ENCODE data around the gene RNASEL. TPM values are rescaled to one million over a fixed set of nuclear protein-coding genes. Genes with fewer than 3 reads are reported as not detected.
"Not testable (repeated sequence)": the region's sequence is repeated elsewhere in the genome, so short reads cannot be mapped to it uniquely, and the experiment has no call there.

The RNASEL gene
- total RNA-seq, 1 donor from 2014 or later: 11.1 TPM

- Mint-ChIP-seq H3K4me1 (peaks cover 52% of the 10 kb centered on the region), H3K36me3 (ENCODE audit: low read depth) (no peaks in the 10 kb centered on the region), H3K9me3 (no peaks in the 10 kb centered on the region), H3K27me3 (no peaks in the 10 kb centered on the region), H3K4me3 (peak overlapping the region; percentile 17), H3K27ac (peak overlapping the region; percentile 51)
- intact Hi-C loops (cut with micrococcal nuclease): loop anchor here (2.0 kb wide), 1 partner anchor 17 kb away; no protein-coding TSS in a partner anchor
- ChIA-PET POLR2A (interaction anchor here (0.6 to 1.5 kb wide), 3 partner anchors 9 to 493 kb away, joined by 3 read pairs; no protein-coding TSS in a partner anchor), CTCF (interaction anchor here (1.2 kb wide), 1 partner anchor 151 kb away, joined by 3 read pairs; no protein-coding TSS in a partner anchor)
- TF ChIP-seq CTCF (IDR thresholded peaks at IDR 0.05): no peak
- ATAC-seq (ENCODE audit: low read depth): peak; percentile 61
- peak; percentile 24 for DNase-seq
Observed at GRCh38 chr1:182633657-182634281, 44.7 kb upstream of the RNASEL start.

- ChIA-PET CTCF (interaction anchor here (1.2 kb wide), 1 partner anchor 151 kb away, joined by 3 read pairs; no protein-coding TSS in a partner anchor), POLR2A (interaction anchor here (1.2 to 1.5 kb wide), 2 partner anchors 10 kb away, joined by 3 read pairs; no protein-coding TSS in a partner anchor)
- no peak for TF ChIP-seq CTCF (IDR thresholded peaks at IDR 0.05)
- H3K36me3 Mint-ChIP-seq (ENCODE audit: low read depth): no peaks in the 10 kb centered on the region
- no peak overlapping the region for H3K27ac Mint-ChIP-seq
- H3K9me3 Mint-ChIP-seq: no peaks in the 10 kb centered on the region
- no peak for DNase-seq
- H3K27me3 Mint-ChIP-seq: no peaks in the 10 kb centered on the region
- intact Hi-C loops (cut with micrococcal nuclease): loop anchor here (2.0 kb wide), 1 partner anchor 16 kb away; no protein-coding TSS in a partner anchor
- peaks cover 52% of the 10 kb centered on the region for H3K4me1 Mint-ChIP-seq
- ATAC-seq (ENCODE audit: low read depth): no peak
- H3K4me3 Mint-ChIP-seq: no peak overlapping the region
Observed at GRCh38 chr1:182633031-182633430, 44.0 kb upstream of the RNASEL start.

- POLR2A ChIA-PET: interaction anchor here (0.7 kb wide), 2 partner anchors 9 to 44 kb away, joined by 3 read pairs; no protein-coding TSS in a partner anchor
- H3K27me3 Mint-ChIP-seq; DNase-seq; H3K9me3 Mint-ChIP-seq; ATAC-seq (ENCODE audit: low read depth); H3K36me3 Mint-ChIP-seq (ENCODE audit: low read depth); CTCF ChIA-PET: not testable (repeated sequence)
- peak overlapping the region; percentile 64 for H3K27ac Mint-ChIP-seq
- intact Hi-C loops (cut with micrococcal nuclease): loop anchor here (2.0 kb wide), 1 partner anchor 16 kb away; no protein-coding TSS in a partner anchor
- peaks cover 52% of the 10 kb centered on the region for H3K4me1 Mint-ChIP-seq
- peak overlapping the region; percentile 69 for H3K4me3 Mint-ChIP-seq
Observed at GRCh38 chr1:182632441-182632857, 43.4 kb upstream of the RNASEL start.

- H3K27ac Mint-ChIP-seq: peak overlapping the region; percentile 64
- ATAC-seq (ENCODE audit: low read depth) (no peak), DNase-seq (no peak)
- ChIA-PET POLR2A (interaction anchor here (0.7 kb wide), 2 partner anchors 9 to 44 kb away, joined by 3 read pairs; no protein-coding TSS in a partner anchor), CTCF (no interaction called here)
- H3K27me3 Mint-ChIP-seq: no peaks in the 10 kb centered on the region
- H3K4me3 Mint-ChIP-seq: no peak overlapping the region
- H3K36me3 Mint-ChIP-seq (ENCODE audit: low read depth): no peaks in the 10 kb centered on the region
- TF ChIP-seq CTCF (IDR thresholded peaks at IDR 0.05): no peak
- peaks cover 52% of the 10 kb centered on the region for H3K4me1 Mint-ChIP-seq
- intact Hi-C loops (cut with micrococcal nuclease): loop anchor here (2.0 kb wide), 1 partner anchor 15 kb away; no protein-coding TSS in a partner anchor
- H3K9me3 Mint-ChIP-seq: no peaks in the 10 kb centered on the region
Observed at GRCh38 chr1:182631954-182632353, 42.9 kb upstream of the RNASEL start.

- Mint-ChIP-seq H3K4me3 (no peak overlapping the region), H3K27ac (no peak overlapping the region), H3K4me1 (peaks cover 52% of the 10 kb centered on the region), H3K36me3 (ENCODE audit: low read depth) (no peaks in the 10 kb centered on the region), H3K9me3 (no peaks in the 10 kb centered on the region), H3K27me3 (no peaks in the 10 kb centered on the region)
- intact Hi-C loops (cut with micrococcal nuclease): no loop called here
- ATAC-seq (ENCODE audit: low read depth) (no peak), DNase-seq (no peak)
- POLR2A ChIA-PET: interaction anchor here (0.7 kb wide), 1 partner anchor 25 kb away, joined by 3 read pairs; no protein-coding TSS in a partner anchor
- CTCF ChIA-PET: no interaction called here
- TF ChIP-seq CTCF (IDR thresholded peaks at IDR 0.05): no peak
Observed at GRCh38 chr1:182631053-182631677, 42.1 kb upstream of the RNASEL start.
